ENCODE results near the gene PEAK3. TPM values are rescaled to one million over a fixed set of nuclear protein-coding genes. Genes with fewer than 3 reads are reported as not detected.

The PEAK3 gene
- total and polyA plus RNA-seq, 9 of the 15 experiments (the other 6 are each of a cell fraction or from before 2014, with no cell fraction given), result 0.07 to 0.40 TPM; not detected in 7

DNA sequence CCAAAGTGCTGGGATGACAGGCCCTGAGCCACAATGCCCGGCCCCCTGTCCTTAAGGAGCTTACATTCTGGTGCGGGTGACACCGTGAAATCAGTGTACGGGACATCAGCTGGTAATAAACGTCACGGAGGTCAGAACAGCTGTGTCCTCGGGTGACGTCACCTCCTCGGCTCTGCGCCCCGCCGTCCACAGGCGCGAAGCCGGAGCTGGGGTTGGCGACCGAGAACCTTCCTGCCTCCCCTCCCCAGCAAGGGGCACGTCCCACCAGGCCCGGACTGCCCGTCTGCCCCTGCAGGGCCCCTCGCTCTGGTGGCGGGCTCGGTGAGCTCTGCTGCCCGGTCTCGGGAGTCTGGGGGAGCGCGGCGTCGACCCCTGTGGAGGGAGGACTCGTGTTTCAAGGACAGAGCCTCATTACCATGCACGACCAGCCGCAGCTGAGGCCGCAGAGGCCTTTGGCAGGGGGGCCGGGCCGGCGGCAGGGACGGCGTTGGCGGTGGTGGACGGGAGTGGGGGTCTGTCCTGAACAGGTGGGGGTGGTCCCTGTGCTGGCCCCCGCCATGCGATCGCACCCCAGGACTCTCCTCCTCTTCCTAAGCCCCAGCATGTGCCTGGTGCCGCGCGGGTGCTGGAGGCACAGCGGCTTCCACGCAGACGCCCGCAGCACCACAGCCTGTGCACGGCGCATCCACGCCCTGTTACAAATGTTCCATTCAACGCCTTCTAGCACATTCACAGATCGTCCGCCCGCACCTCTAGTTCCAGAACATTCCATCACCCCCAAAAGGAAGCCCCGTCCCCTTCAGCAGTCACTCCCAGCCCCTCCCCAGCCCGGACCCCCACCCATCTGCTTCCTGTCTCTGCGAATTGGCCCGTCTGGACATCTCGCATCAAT is 20.6 kb upstream of the PEAK3 start (continued):
- TF ChIP-seq FOXP4 (CRISPR knock-in tag; IDR thresholded peaks at IDR 0.05; ENCODE audit: borderline replicate concordance) (no peak), BRF1 (IDR thresholded peaks at IDR 0.05; ENCODE audit: borderline replicate concordance, extremely low read depth, insufficient read length) (no peak), MTA1 (IDR thresholded peaks at IDR 0.05; ENCODE audit: borderline replicate concordance) (no peak), SMARCA4 (IDR thresholded peaks at IDR 0.05) (no peak), NR2F6 (CRISPR knock-in tag; IDR thresholded peaks at IDR 0.05) (no peak), PTTG1 (tag; IDR thresholded peaks at IDR 0.05; ENCODE audit: low read depth) (no peak), RBM15 (IDR thresholded peaks at IDR 0.05; ENCODE audit: insufficient read depth, low read length) (no peak), PREB (CRISPR knock-in tag; IDR thresholded peaks at IDR 0.05) (no peak), POLR2G (IDR thresholded peaks at IDR 0.05; ENCODE audit: low read depth, low read length) (peak; percentile 38; the same call in 1 of the 2 replicates), TFAM (CRISPR knock-in tag; conservative IDR thresholded peaks at IDR 0.05) (no peak), NFIX (CRISPR knock-in tag; IDR thresholded peaks at IDR 0.05; ENCODE audit: low read depth) (no peak), ZNF785 (CRISPR knock-in tag; IDR thresholded peaks at IDR 0.05) (no peak), NRF1 (conservative IDR thresholded peaks at IDR 0.05 in 1 of 2, IDR thresholded peaks at IDR 0.05 in 1 of 2) (0 out of 4 replicates have a peak, but pooled peaks of 1 of the 2 experiments have one; percentile 26), ZNF324 (CRISPR knock-in tag; IDR thresholded peaks at IDR 0.05) (no peak), GABPB2 (CRISPR knock-in tag; conservative IDR thresholded peaks at IDR 0.05) (no peak)
- TF ChIP-seq, protein P1, sequence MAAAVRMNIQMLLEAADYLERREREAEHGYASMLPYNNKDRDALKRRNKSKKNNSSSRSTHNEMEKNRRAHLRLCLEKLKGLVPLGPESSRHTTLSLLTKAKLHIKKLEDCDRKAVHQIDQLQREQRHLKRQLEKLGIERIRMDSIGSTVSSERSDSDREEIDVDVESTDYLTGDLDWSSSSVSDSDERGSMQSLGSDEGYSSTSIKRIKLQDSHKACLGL (CRISPR knock-in tag; IDR thresholded peaks at IDR 0.05; ENCODE audit: borderline replicate concordance, poor library complexity, severe bottlenecking), result no peak
- TF ChIP-seq, protein P2, sequence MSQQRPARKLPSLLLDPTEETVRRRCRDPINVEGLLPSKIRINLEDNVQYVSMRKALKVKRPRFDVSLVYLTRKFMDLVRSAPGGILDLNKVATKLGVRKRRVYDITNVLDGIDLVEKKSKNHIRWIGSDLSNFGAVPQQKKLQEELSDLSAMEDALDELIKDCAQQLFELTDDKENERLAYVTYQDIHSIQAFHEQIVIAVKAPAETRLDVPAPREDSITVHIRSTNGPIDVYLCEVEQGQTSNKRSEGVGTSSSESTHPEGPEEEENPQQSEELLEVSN (IDR thresholded peaks at IDR 0.05; ENCODE audit: borderline replicate concordance in 1 of 2, extremely low read depth in 1 of 2, insufficient read depth in 1 of 2, insufficient read length in 1 of 2, low read depth in 1 of 2, low read length in 1 of 2, poor library complexity in 1 of 2, severe bottlenecking in 1 of 2), result peak in 1 of 2 experiments; percentile 68
- TF ChIP-seq, protein P3, sequence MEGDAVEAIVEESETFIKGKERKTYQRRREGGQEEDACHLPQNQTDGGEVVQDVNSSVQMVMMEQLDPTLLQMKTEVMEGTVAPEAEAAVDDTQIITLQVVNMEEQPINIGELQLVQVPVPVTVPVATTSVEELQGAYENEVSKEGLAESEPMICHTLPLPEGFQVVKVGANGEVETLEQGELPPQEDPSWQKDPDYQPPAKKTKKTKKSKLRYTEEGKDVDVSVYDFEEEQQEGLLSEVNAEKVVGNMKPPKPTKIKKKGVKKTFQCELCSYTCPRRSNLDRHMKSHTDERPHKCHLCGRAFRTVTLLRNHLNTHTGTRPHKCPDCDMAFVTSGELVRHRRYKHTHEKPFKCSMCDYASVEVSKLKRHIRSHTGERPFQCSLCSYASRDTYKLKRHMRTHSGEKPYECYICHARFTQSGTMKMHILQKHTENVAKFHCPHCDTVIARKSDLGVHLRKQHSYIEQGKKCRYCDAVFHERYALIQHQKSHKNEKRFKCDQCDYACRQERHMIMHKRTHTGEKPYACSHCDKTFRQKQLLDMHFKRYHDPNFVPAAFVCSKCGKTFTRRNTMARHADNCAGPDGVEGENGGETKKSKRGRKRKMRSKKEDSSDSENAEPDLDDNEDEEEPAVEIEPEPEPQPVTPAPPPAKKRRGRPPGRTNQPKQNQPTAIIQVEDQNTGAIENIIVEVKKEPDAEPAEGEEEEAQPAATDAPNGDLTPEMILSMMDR (IDR thresholded peaks at IDR 0.05 in 2 of 3, conservative IDR thresholded peaks at IDR 0.05 in 1 of 3; ENCODE audit: insufficient read depth in 2 of 3, low read depth in 1 of 3, low read length in 3 of 3), result no peak
